ENCODE data around the gene SLCO2B1.

SLCO2B1 gene

GRCh38 chr11:75163921-75164849 lies 13.3 kb downstream of the SLCO2B1 start:
- DNase-seq (ENCODE audit: low spot score), result no peak

GRCh38 chr11:75165721-75166120 lies 14.8 kb downstream of the SLCO2B1 start:
- DNase-seq (ENCODE audit: low spot score), result no peak

DNA sequence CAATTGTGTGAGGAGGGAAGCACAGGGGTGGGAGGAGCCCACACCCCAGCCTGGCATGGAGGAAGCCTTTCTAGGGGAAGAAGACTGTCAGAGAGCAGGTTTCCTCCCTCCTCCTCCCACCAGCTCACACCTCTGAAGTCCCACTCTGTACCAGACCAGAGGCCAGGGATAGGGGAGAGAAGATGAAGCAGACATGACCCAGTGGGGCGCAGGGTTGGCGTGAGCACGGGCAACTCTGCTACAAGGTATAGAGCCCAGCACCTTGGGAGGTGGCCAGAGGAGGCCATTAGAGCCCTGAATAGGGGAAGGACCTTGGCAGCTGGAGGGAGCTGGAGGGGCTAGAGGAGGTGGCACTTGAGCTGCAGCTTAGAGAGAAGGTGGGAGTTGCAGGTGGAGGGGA lies 15.9 kb downstream of the SLCO2B1 start:
- DNase-seq (ENCODE audit: low spot score), result no peak

DNA sequence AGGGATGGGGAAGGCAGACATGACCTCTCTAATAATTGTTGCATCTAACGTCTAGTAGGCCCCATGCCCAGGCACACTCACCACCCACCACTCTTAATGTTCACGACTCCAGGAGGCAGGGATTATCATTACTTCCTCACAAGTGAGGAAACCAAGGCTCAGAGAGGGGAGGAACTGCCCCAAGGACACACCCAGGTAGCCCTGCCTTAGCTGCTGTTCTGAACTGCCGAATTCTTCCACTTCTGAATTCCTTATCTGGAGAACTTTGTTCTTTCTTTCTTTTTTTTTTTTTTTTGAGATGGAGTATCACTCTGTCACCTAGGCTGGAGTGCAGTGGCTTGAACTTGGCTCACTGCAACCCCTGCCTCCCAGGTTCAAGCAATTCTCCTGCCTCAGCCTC lies 16.7 kb downstream of the SLCO2B1 start:
- DNase-seq (ENCODE audit: low spot score), result no peak

- no peak for DNase-seq (ENCODE audit: low spot score)
These were observed 18.4 kb downstream of the SLCO2B1 start for GRCh38 chr11:75169101-75169885.

GRCh38 chr11:75170516-75171201 lies 19.8 kb downstream of the SLCO2B1 start:
- no peak for DNase-seq (ENCODE audit: low spot score)

DNA sequence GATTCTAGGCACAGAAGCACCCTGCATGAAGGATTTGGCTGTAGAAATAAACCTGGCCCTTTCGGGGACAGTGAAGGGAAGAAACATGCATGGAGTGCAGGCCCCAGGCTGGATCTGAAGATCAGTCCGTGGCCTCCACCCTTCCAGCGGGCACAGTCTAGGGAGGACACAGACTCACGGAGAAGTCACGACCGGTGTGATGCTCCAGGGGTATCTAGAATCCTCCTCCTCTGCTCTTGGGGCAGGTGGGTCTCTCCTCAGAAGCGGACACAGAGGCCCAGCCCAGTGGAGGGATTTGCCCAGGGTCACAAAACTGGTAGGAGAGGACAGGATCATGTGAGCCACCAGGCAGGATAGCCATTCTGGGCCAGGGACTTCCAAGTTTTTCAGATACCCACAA lies 22.4 kb downstream of the SLCO2B1 start:
- DNase-seq (ENCODE audit: low spot score), result no peak

DNA sequence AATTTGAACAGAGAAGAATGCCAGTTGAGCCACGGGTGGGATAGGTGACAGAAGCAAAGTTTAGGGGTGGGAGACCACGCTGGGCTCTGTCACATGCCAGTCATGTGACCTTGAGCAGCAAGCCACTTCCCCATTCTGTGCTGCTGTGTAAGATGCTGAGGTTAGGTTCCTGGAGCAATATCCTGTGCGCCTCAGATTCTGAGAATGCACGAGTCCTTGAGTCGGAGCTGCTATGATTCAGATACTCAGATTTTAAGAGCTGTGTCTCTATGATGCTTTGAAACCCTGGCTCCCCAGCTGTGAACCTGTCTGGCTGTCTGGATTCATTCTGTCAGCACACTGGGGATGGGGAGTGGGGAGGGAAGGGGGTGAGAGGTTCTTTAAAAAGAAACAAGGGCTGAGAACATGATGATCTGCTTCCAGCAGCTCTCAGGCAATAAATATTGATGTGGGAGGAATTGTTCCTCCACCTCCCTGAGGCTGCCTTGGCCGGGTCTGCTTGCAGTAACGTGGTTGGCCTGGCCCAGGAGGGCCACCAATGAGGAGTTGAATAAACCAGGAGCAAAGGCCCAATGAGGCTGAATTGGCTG lies 24.0 kb downstream of the SLCO2B1 start:
- DNase-seq (ENCODE audit: low spot score), result peak; percentile 27

GRCh38 chr11:75182664-75183063 lies 31.8 kb downstream of the SLCO2B1 start:
- DNase-seq (ENCODE audit: low spot score), result no peak

- no peak for DNase-seq (ENCODE audit: low spot score)
These were observed 33.1 kb downstream of the SLCO2B1 start for GRCh38 chr11:75184051-75184450.

DNA sequence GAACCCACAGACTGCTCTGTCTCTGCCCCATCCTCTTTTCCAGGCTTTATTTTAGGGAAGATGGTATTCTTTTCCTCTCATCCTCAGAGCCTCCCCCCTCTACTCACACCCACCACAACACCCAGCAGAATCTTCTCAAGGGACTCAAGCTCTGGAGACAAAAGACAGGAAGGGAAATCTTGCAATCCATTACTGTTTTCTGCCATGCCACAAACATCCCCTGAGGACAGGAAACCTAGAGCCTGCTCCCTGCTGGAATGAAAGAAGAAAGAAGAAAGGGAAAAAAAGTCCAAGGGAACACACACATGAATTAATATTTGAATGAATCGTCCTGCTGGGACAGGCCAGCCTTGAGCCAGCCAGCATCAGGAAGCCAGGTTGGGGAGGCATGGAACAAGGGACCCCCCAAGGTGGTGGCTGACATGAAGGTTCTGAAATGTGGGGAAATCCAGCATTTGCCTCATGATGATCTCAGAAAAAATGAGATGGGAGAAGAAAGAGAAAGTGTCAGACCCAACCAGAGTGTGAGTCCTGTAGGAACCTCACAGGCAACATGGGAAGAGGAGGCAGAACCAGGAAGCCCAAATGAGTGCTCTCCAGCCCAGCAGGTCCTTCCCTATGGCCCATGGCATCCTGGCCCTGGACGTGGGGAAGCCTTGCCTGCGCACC lies 34.0 kb downstream of the SLCO2B1 start:
- no peak for DNase-seq (ENCODE audit: low spot score)

DNA sequence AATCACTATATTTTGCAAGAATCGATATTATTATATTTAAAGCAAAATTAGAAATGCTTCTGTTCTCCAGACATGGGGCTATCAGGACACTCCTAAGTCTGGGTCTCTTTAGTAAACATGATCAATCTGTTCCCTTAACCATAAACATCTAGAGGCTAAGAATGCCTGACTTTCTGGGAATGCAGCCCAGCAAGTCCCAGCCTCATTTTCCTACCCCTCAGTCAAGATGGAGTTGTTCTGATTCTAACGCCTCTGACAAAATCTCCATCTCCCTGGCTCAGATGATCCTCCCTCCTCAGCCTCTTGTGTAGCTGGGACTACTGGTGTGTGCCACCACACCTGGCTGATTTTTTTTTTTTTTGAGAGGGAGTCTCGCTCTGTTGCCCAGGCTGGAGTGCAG lies 35.0 kb downstream of the SLCO2B1 start:
- no peak for DNase-seq (ENCODE audit: low spot score)

- DNase-seq (ENCODE audit: low spot score), result no peak
These were observed 36.1 kb downstream of the SLCO2B1 start for GRCh38 chr11:75186999-75187398.

- DNase-seq (ENCODE audit: low spot score), result no peak
These were observed 37.8 kb downstream of the SLCO2B1 start for GRCh38 chr11:75188671-75189070.

- DNase-seq (ENCODE audit: low spot score), result no peak
These were observed 38.2 kb downstream of the SLCO2B1 start for GRCh38 chr11:75189108-75189507.

DNA sequence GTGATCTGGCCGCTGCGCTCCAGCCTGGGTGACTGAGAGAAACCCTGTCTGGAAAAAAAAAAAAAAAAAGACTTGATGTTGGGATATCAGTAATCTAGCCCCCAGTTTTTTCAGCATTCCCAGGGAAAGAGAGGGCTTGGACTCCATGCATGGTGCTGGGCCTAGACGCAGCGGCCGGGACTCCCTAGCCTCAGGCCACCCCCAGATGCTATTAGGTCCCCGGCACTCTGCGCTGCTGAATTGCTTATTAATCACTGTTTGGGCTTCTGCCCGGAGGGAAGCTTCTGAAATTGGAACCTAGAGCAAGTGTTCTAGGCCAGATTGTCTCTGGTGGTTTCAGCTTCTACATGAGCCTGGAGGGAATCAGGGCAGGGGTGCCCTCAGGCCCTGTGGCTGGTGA lies 39.0 kb downstream of the SLCO2B1 start:
- no peak for DNase-seq (ENCODE audit: low spot score)

DNA sequence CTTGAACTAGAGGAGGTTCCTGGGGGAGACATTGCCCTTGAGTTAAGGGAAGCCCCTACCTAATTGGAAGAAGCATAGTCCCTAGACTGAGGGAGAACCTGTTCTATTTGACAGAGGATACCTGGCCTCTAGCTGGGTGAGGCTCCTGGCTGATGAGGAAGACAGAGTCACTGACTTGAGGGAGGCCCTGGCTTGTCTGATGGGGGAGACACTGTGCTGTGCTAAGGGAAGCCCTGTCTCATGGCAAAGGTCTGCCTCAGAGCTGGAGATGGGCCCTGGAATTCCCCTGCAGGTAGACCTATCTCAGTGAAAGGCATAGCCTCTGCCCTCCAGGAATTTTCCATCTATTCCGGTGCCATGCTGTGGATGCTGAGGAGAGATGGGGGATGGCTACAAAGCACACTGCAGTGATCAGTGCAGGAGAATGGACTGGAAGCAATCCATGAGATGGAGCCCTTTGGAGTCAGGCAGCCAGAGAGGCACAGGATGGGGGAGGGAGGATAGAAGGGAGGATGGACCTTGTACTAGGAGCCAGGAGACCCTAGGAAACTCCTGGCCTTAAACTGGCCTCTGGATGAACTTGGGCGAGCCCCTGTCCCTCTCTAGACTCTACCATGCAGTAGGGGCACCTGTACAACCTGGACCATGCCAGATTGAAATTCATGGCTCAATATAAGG lies 39.9 kb downstream of the SLCO2B1 start:
- no peak for DNase-seq (ENCODE audit: low spot score)

GRCh38 chr11:75191330-75191717 lies 40.4 kb downstream of the SLCO2B1 start:
- no peak for DNase-seq (ENCODE audit: low spot score)

DNA sequence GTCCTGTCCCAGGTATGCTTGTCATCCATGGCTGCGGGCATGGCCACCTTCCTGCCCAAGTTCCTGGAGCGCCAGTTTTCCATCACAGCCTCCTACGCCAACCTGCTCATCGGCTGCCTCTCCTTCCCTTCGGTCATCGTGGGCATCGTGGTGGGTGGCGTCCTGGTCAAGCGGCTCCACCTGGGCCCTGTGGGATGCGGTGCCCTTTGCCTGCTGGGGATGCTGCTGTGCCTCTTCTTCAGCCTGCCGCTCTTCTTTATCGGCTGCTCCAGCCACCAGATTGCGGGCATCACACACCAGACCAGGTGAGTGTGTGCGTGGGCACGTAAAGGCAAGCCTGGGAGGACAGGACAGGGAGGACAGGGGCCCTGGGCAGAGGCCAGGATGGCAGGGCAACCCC lies 42.4 kb downstream of the SLCO2B1 start:
- DNase-seq (ENCODE audit: low spot score), result no peak

GRCh38 chr11:75193711-75194110 lies 42.8 kb downstream of the SLCO2B1 start:
- no peak for DNase-seq (ENCODE audit: low spot score)

DNA sequence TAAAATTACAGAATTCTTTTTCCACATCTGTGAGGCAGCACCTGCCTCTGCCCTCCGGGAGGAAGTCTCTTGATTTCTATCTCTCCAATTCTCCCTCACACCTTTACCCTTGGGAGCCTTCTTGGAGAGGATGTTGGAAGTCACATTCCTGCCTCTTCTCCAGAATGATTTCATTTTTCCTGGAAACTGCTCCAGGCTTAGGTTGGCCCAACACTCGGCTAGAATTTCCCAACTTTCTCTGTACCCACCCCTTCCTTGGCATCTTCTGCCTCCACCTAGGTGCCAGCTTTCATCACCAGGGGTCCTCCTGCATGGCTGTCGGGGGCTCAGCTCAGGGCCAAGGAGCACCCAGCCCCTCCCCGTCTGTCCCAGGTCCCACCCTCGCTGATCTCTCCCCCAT lies 43.2 kb downstream of the SLCO2B1 start:
- DNase-seq (ENCODE audit: low spot score), result no peak
